Measurements from ENCODE around the gene CD52.

GRCh38 chr1:26336477-26337205, 18.9 kb downstream of the CD52 start:
- TF ChIP-seq POLR2AphosphoS5 (IDR thresholded peaks at IDR 0.05) (no peak), CTCF (IDR thresholded peaks at IDR 0.05) (no peak), POLR2A (IDR thresholded peaks at IDR 0.05) (no peak), EP300 (IDR thresholded peaks at IDR 0.05) (no peak)

All from upper lobe of left lung (tissue), 4 donors.